ENCODE data around the gene ARGLU1. TPM values are rescaled to one million over a fixed set of nuclear protein-coding genes. Genes with fewer than 3 reads are reported as not detected.
A peak's percentile ranks its signal among the peaks of the same experiment; 100 is the strongest.

Gene ARGLU1
- polyA plus RNA-seq, 1 donor (not counting 4 experiments of a cell fraction or from before 2014, with no cell fraction given): 96.8 TPM

GRCh38 chr13:106499113-106499512 is 68.8 kb downstream of the ARGLU1 start:
- H3K27ac ChIP-seq (ENCODE audit: control insufficient read depth, insufficient read depth, low read length): no peak overlapping the region
- no peak for FAIRE-seq
- H3K36me3 ChIP-seq (ENCODE audit: control insufficient read depth in 2 of 2, extremely low read depth in 1 of 2, insufficient read depth in 2 of 2, low read length in 2 of 2): peaks cover 20 to 32% of the 10 kb centered on the region in 2 experiments
- H3K9ac ChIP-seq (ENCODE audit: control insufficient read depth, extremely low read depth, insufficient read depth, low read length): no peak overlapping the region
- no peaks in the 10 kb centered on the region for H3K9me3 ChIP-seq (ENCODE audit: control insufficient read depth, low read depth, low read length)
- H3K79me2 ChIP-seq (ENCODE audit: control insufficient read depth, insufficient read depth, low read length): peaks cover 86% of the 10 kb centered on the region
- H3K4me2 ChIP-seq (ENCODE audit: control insufficient read depth, extremely low read depth, insufficient read depth, low read depth, low read length): no peak overlapping the region
- dilution Hi-C loops (cut with MboI; ENCODE audit: extremely low pct_ligation_motif_present, low sequenced_read_pairs): no loop called here
- no peak for DNase-seq (ENCODE audit: low read depth, low spot score)
- TF ChIP-seq EZH2 (IDR thresholded peaks at IDR 0.05; ENCODE audit: low read length): no peak
- TF ChIP-seq CTCF (optimal IDR thresholded peaks at IDR 0.05 in 1 of 3, IDR thresholded peaks at IDR 0.05 in 1 of 3, conservative IDR thresholded peaks at IDR 0.05 in 1 of 3; ENCODE audit: extremely low read depth in 1 of 3, insufficient read depth in 2 of 3, low read length in 3 of 3): no peak
- peaks cover 13% of the 10 kb centered on the region for H3K4me1 ChIP-seq (ENCODE audit: control insufficient read depth, extremely low read depth, insufficient read depth, low read length)
- H3K4me3 ChIP-seq (ENCODE audit: control insufficient read depth in 2 of 3, extremely low read depth in 1 of 3, insufficient read depth in 2 of 3, low read depth in 1 of 3, low read length in 3 of 3): no peak overlapping the region
- H4K20me1 ChIP-seq (ENCODE audit: control insufficient read depth, extremely low read depth, insufficient read depth, low read length): no peaks in the 10 kb centered on the region
- H2AFZ ChIP-seq (ENCODE audit: control insufficient read depth, low read length): no peak overlapping the region
- H3K27me3 ChIP-seq (ENCODE audit: control insufficient read depth, extremely low read depth, insufficient read depth, low read length): no peaks in the 10 kb centered on the region
- H3K9me1 ChIP-seq (ENCODE audit: control insufficient read depth, extremely low read depth, insufficient read depth, low read length): peaks cover 6% of the 10 kb centered on the region

GRCh38 chr13:106498571-106498970 is 69.4 kb downstream of the ARGLU1 start:
- no peak overlapping the region for H2AFZ ChIP-seq (ENCODE audit: control insufficient read depth, low read length)
- H3K9me1 ChIP-seq (ENCODE audit: control insufficient read depth, extremely low read depth, insufficient read depth, low read length): peaks cover 3% of the 10 kb centered on the region
- H4K20me1 ChIP-seq (ENCODE audit: control insufficient read depth, extremely low read depth, insufficient read depth, low read length): no peaks in the 10 kb centered on the region
- no peak overlapping the region for H3K4me3 ChIP-seq (ENCODE audit: control insufficient read depth in 2 of 3, extremely low read depth in 1 of 3, insufficient read depth in 2 of 3, low read depth in 1 of 3, low read length in 3 of 3)
- H3K9me3 ChIP-seq (ENCODE audit: control insufficient read depth, low read depth, low read length): no peaks in the 10 kb centered on the region
- TF ChIP-seq EZH2 (IDR thresholded peaks at IDR 0.05; ENCODE audit: low read length) (no peak), CTCF (optimal IDR thresholded peaks at IDR 0.05 in 1 of 3, IDR thresholded peaks at IDR 0.05 in 1 of 3, conservative IDR thresholded peaks at IDR 0.05 in 1 of 3; ENCODE audit: extremely low read depth in 1 of 3, insufficient read depth in 2 of 3, low read length in 3 of 3) (no peak)
- dilution Hi-C loops (cut with MboI; ENCODE audit: extremely low pct_ligation_motif_present, low sequenced_read_pairs): no loop called here
- H3K9ac ChIP-seq (ENCODE audit: control insufficient read depth, extremely low read depth, insufficient read depth, low read length): no peak overlapping the region
- no peaks in the 10 kb centered on the region for H3K27me3 ChIP-seq (ENCODE audit: control insufficient read depth, extremely low read depth, insufficient read depth, low read length)
- H3K36me3 ChIP-seq (ENCODE audit: control insufficient read depth in 2 of 2, extremely low read depth in 1 of 2, insufficient read depth in 2 of 2, low read length in 2 of 2): peaks cover 21 to 34% of the 10 kb centered on the region in 2 experiments
- peak overlapping the region; percentile 16 for H3K27ac ChIP-seq (ENCODE audit: control insufficient read depth, insufficient read depth, low read length)
- H3K4me2 ChIP-seq (ENCODE audit: control insufficient read depth, extremely low read depth, insufficient read depth, low read depth, low read length): no peak overlapping the region
- H3K79me2 ChIP-seq (ENCODE audit: control insufficient read depth, insufficient read depth, low read length): peaks cover 84% of the 10 kb centered on the region
- peaks cover 10% of the 10 kb centered on the region for H3K4me1 ChIP-seq (ENCODE audit: control insufficient read depth, extremely low read depth, insufficient read depth, low read length)
- DNase-seq (ENCODE audit: low read depth, low spot score): no peak
- FAIRE-seq: peak; percentile 13
